ENCODE data around the gene PECR.

PECR gene

DNA sequence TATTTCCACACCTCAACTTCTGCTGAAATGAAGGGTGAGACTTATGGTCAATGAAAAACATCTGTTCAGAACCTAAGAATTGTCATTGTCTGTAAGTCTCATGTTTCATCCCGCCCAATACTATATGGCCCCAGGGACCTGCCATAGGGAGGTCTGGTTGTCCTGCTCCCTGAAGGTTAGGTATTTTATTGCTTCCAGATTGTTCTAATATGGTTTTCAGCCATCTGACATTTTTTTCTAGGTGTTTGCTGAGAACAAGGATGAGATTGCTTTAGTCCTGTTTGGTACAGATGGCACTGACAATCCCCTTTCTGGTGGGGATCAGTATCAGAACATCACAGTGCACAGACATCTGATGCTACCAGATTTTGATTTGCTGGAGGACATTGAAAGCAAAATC, 34.8 kb upstream of the PECR start:
- Histone ChIP-seq H3K79me2 (ENCODE audit: low read length) (peaks cover 89% of the 10 kb centered on the region), H3K27ac (ENCODE audit: low read length) (no peak overlapping the region), H2AFZ (ENCODE audit: low read depth, low read length) (no peak overlapping the region), H4K20me1 (ENCODE audit: insufficient read depth, low read length) (0 out of 2 replicates have a peak, but pooled peaks cover 5% of the 10 kb centered on the region), H3K4me1 (ENCODE audit: low read length) (peaks cover 38% of the 10 kb centered on the region), H3K4me2 (ENCODE audit: low read length) (no peak overlapping the region), H3K27me3 (ENCODE audit: low read depth, low read length) (no peaks in the 10 kb centered on the region), H3K36me3 (replicated peaks; ENCODE audit: low read depth, low read length) (peaks cover 81% of the 10 kb centered on the region), H3K9ac (ENCODE audit: low read length) (no peak overlapping the region), H3K9me3 (ENCODE audit: insufficient read depth, low read length) (no peaks in the 10 kb centered on the region), H3K4me3 (ENCODE audit: low read length) (no peak overlapping the region)
- TF ChIP-seq, protein P1, sequence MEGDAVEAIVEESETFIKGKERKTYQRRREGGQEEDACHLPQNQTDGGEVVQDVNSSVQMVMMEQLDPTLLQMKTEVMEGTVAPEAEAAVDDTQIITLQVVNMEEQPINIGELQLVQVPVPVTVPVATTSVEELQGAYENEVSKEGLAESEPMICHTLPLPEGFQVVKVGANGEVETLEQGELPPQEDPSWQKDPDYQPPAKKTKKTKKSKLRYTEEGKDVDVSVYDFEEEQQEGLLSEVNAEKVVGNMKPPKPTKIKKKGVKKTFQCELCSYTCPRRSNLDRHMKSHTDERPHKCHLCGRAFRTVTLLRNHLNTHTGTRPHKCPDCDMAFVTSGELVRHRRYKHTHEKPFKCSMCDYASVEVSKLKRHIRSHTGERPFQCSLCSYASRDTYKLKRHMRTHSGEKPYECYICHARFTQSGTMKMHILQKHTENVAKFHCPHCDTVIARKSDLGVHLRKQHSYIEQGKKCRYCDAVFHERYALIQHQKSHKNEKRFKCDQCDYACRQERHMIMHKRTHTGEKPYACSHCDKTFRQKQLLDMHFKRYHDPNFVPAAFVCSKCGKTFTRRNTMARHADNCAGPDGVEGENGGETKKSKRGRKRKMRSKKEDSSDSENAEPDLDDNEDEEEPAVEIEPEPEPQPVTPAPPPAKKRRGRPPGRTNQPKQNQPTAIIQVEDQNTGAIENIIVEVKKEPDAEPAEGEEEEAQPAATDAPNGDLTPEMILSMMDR (IDR thresholded peaks at IDR 0.05; ENCODE audit: low read depth, low read length) = no peak
- TF ChIP-seq EZH2phosphoT487 (IDR thresholded peaks at IDR 0.05; ENCODE audit: low read depth) = no peak

DNA sequence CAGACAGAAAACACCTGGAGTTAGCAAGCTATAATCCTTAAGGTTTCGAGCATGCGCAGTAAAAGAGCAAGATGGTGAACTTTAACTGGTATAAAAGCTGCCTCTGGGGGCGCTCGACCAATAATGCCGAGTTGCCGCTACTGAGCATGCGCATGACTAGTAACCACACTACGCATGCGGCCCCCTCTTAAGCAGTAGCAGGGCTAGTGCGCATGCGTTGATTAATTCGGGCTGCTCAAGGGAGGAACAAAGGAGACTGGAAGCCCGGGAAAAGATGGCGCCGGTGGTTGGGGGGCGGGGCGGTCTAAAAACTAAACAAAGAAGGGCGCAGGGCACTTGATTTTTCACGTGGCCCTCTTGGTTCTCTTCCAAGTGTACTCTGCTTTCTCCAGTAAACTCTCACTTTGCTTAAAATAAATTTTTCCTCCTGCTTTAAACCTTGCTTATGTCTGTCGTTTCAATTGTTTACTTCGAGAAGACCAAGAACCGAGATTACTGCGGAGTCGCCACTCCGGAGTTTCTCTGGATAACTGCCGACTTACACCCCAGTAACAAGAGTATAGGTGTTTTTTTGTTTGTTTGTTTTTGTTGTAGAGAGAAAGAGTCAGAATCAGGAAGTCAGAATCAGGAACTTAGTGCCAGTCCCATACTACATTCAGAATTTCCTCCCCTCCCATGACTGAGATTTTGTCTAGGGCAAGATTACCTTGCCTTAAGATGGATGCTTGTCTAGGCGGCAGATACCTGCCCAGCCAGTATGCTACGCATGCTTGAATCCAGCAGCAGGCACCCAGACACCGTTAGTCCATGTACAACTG, 33.3 kb upstream of the PECR start:
- H3K36me3 ChIP-seq (replicated peaks; ENCODE audit: low read depth, low read length) = peaks cover 79% of the 10 kb centered on the region

GRCh38 chr2:216114382-216114713, 32.7 kb upstream of the PECR start:
- TF ChIP-seq, protein P1 (IDR thresholded peaks at IDR 0.05; ENCODE audit: low read depth, low read length) = no peak
- no peak for TF ChIP-seq EZH2phosphoT487 (IDR thresholded peaks at IDR 0.05; ENCODE audit: low read depth)
- Histone ChIP-seq H3K9ac (ENCODE audit: low read length) (peak overlapping the region; percentile 38), H3K79me2 (ENCODE audit: low read length) (peaks cover 91% of the 10 kb centered on the region), H3K36me3 (replicated peaks; ENCODE audit: low read depth, low read length) (peaks cover 73% of the 10 kb centered on the region), H3K9me3 (ENCODE audit: insufficient read depth, low read length) (no peaks in the 10 kb centered on the region), H3K4me1 (ENCODE audit: low read length) (peaks cover 50% of the 10 kb centered on the region), H3K27me3 (ENCODE audit: low read depth, low read length) (no peaks in the 10 kb centered on the region), H4K20me1 (ENCODE audit: insufficient read depth, low read length) (peaks cover 12% of the 10 kb centered on the region; the same call in 1 of the 2 replicates), H2AFZ (ENCODE audit: low read depth, low read length) (no peak overlapping the region), H3K27ac (ENCODE audit: low read length) (peak overlapping the region; percentile 91), H3K4me2 (ENCODE audit: low read length) (peak overlapping the region; percentile 87), H3K4me3 (ENCODE audit: low read length) (peak overlapping the region; percentile 39)

More for the DNA sequence above, 33.3 kb upstream of the PECR start:
- H3K4me1 ChIP-seq (ENCODE audit: low read length) = peaks cover 50% of the 10 kb centered on the region
- peaks cover 91% of the 10 kb centered on the region for H3K79me2 ChIP-seq (ENCODE audit: low read length)
- H3K4me3 ChIP-seq (ENCODE audit: low read length) = peak overlapping the region; percentile 84
- no peak for TF ChIP-seq EZH2phosphoT487 (IDR thresholded peaks at IDR 0.05; ENCODE audit: low read depth)
- TF ChIP-seq, protein P1 (IDR thresholded peaks at IDR 0.05; ENCODE audit: low read depth, low read length) = peak; percentile 66
- H3K9me3 ChIP-seq (ENCODE audit: insufficient read depth, low read length) = no peaks in the 10 kb centered on the region
- no peaks in the 10 kb centered on the region for H3K27me3 ChIP-seq (ENCODE audit: low read depth, low read length)
- H3K27ac ChIP-seq (ENCODE audit: low read length) = peak overlapping the region; percentile 91
- H3K9ac ChIP-seq (ENCODE audit: low read length) = peak overlapping the region; percentile 76
- peaks cover 12% of the 10 kb centered on the region; the same call in 1 of the 2 replicates for H4K20me1 ChIP-seq (ENCODE audit: insufficient read depth, low read length)
- peak overlapping the region; percentile 92 for H3K4me2 ChIP-seq (ENCODE audit: low read length)
- H2AFZ ChIP-seq (ENCODE audit: low read depth, low read length) = 0 out of 2 replicates have a peak overlapping the region, but pooled peaks have one; percentile 26

DNA sequence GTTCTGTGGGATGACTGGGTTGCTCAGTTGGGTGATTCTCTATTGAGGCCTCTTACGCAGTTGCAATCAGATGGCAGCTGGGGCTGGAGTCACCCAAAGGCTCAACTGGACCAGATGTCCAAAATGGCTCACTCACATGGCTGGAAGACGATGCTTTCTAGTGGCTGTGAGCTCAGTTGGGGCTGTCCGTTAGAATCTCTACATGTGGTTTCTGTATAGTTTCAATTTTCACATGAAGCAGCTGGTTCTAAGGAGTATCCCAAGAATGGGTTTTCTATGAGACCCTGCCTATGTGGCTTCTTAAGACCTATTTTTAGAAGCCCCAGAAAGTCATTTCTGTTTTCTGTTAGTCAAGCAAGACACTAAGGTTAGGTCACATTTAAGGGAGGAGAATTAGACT, 32.0 kb upstream of the PECR start:
- Histone ChIP-seq H3K4me2 (ENCODE audit: low read length) (peak overlapping the region; percentile 87), H2AFZ (ENCODE audit: low read depth, low read length) (no peak overlapping the region), H3K27ac (ENCODE audit: low read length) (peak overlapping the region; percentile 91), H3K9ac (ENCODE audit: low read length) (peak overlapping the region; percentile 38; the same call in 1 of the 2 replicates), H3K79me2 (ENCODE audit: low read length) (peaks cover 85% of the 10 kb centered on the region), H3K9me3 (ENCODE audit: insufficient read depth, low read length) (no peaks in the 10 kb centered on the region), H3K4me1 (ENCODE audit: low read length) (peaks cover 51% of the 10 kb centered on the region), H4K20me1 (ENCODE audit: insufficient read depth, low read length) (peaks cover 12% of the 10 kb centered on the region; the same call in 1 of the 2 replicates), H3K4me3 (ENCODE audit: low read length) (peak overlapping the region; percentile 39), H3K36me3 (replicated peaks; ENCODE audit: low read depth, low read length) (peaks cover 65% of the 10 kb centered on the region), H3K27me3 (ENCODE audit: low read depth, low read length) (no peaks in the 10 kb centered on the region)
- TF ChIP-seq, protein P1 (IDR thresholded peaks at IDR 0.05; ENCODE audit: low read depth, low read length) = no peak
- TF ChIP-seq EZH2phosphoT487 (IDR thresholded peaks at IDR 0.05; ENCODE audit: low read depth) = no peak

All from OCI-LY3 (cell line).